ENCODE measurements around the gene UBAP2L. TPM values are rescaled to one million over a fixed set of nuclear protein-coding genes. Genes with fewer than 3 reads are reported as not detected.

Gene UBAP2L
- total and polyA plus RNA-seq, 9 of the 15 experiments (the other 6 are each of a cell fraction or from before 2014, with no cell fraction given), result 75.0 to 245 (median 119) TPM

- TF ChIP-seq REST (IDR thresholded peaks at IDR 0.05; ENCODE audit: borderline replicate concordance) (no peak), REST (CRISPR knock-in tag; IDR thresholded peaks at IDR 0.05; ENCODE audit: low read depth) (no peak), POLR2G (IDR thresholded peaks at IDR 0.05; ENCODE audit: low read depth, low read length) (no peak), PBX2 (CRISPR knock-in tag; IDR thresholded peaks at IDR 0.05; ENCODE audit: low read depth) (no peak), PBX2 (tag; conservative IDR thresholded peaks at IDR 0.05; ENCODE audit: low read depth) (peak; percentile 49; the same call in 1 of the 2 replicates), CBFA2T2 (conservative IDR thresholded peaks at IDR 0.05) (0 out of 2 replicates have a peak, but pooled peaks have one; percentile 2), CSDE1 (IDR thresholded peaks at IDR 0.05) (no peak), ATF3 (IDR thresholded peaks at IDR 0.05) (peak; percentile 79), ATF3 (CRISPR knock-in tag; conservative IDR thresholded peaks at IDR 0.05) (no peak), CBFA2T3 (IDR thresholded peaks at IDR 0.05) (peak; percentile 31; the same call in 1 of the 2 replicates), FOSL1 (tag; conservative IDR thresholded peaks at IDR 0.05) (peak; percentile 98), MEIS2 (IDR thresholded peaks at IDR 0.05; ENCODE audit: partially characterized antibody) (peak; percentile 72), SRSF1 (IDR thresholded peaks at IDR 0.05; ENCODE audit: low read depth, low read length) (no peak)
- TF ChIP-seq, protein P1, sequence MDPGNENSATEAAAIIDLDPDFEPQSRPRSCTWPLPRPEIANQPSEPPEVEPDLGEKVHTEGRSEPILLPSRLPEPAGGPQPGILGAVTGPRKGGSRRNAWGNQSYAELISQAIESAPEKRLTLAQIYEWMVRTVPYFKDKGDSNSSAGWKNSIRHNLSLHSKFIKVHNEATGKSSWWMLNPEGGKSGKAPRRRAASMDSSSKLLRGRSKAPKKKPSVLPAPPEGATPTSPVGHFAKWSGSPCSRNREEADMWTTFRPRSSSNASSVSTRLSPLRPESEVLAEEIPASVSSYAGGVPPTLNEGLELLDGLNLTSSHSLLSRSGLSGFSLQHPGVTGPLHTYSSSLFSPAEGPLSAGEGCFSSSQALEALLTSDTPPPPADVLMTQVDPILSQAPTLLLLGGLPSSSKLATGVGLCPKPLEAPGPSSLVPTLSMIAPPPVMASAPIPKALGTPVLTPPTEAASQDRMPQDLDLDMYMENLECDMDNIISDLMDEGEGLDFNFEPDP (CRISPR knock-in tag; IDR thresholded peaks at IDR 0.05), result no peak
Measured at GRCh38 chr1:154213274-154213673, 7.5 kb upstream of the UBAP2L start (continued).
